ENCODE data around the gene DVL2.

DVL2 gene

DNA sequence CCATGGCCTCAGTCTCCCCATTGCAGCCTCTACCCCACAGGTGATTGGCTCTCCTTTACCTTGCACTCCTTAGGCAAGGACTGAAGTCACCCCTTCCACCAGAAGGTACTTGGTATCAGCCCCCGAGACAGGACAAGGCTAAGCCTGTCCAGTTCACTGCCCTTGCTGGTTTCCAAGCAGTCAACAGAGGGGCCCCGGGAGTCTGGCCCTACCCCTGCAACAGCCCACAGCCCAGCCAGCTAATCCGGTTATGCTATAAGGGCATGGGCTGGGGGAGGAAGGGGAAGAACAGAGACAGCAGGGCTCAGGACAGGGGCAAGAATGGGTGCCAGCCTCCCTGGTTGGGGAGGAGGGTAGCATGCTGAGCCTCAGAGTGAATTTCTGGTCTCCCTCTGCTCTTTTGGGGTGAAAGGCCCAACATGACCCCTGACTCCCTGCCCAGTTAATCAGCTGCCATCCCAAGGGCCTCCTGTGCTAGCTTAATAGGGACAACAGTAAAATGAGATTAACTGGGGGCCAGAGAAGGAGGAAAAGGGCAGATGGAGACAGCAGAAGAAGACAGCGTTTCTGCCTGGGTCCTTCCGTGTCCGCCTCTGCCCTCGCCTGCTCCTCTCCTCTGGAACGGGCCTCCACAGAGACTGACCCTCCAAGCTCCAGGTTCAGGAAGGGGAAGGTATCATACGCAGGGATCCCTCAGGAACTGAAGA, 25.4 kb downstream of the DVL2 start:
- H3K9me3 ChIP-seq (ENCODE audit: control insufficient read depth, insufficient read depth, low read length): no peaks in the 10 kb centered on the region
- no peaks in the 10 kb centered on the region; the same call in 1 of the 2 replicates for H4K20me1 ChIP-seq (ENCODE audit: control insufficient read depth, insufficient read depth, low read depth, low read length)
- H3K4me3 ChIP-seq (ENCODE audit: low read length): no peak overlapping the region
- no peaks in the 10 kb centered on the region for H3K27me3 ChIP-seq (ENCODE audit: control insufficient read depth, low read length)
- TF ChIP-seq, protein P1, sequence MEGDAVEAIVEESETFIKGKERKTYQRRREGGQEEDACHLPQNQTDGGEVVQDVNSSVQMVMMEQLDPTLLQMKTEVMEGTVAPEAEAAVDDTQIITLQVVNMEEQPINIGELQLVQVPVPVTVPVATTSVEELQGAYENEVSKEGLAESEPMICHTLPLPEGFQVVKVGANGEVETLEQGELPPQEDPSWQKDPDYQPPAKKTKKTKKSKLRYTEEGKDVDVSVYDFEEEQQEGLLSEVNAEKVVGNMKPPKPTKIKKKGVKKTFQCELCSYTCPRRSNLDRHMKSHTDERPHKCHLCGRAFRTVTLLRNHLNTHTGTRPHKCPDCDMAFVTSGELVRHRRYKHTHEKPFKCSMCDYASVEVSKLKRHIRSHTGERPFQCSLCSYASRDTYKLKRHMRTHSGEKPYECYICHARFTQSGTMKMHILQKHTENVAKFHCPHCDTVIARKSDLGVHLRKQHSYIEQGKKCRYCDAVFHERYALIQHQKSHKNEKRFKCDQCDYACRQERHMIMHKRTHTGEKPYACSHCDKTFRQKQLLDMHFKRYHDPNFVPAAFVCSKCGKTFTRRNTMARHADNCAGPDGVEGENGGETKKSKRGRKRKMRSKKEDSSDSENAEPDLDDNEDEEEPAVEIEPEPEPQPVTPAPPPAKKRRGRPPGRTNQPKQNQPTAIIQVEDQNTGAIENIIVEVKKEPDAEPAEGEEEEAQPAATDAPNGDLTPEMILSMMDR (IDR thresholded peaks at IDR 0.05; ENCODE audit: low read depth, low read length, poor library complexity, severe bottlenecking): no peak
- no peak for TF ChIP-seq EZH2phosphoT487 (IDR thresholded peaks at IDR 0.05; ENCODE audit: borderline replicate concordance, low read length)
- no peak overlapping the region for H3K4me2 ChIP-seq (ENCODE audit: low read length)
- H3F3A ChIP-seq (ENCODE audit: control insufficient read depth, insufficient read depth): 0 out of 2 replicates have a peak, but pooled peaks cover 4% of the 10 kb centered on the region
- H3K27ac ChIP-seq (ENCODE audit: low read depth, low read length): no peak overlapping the region
- no peaks in the 10 kb centered on the region for H3K9me2 ChIP-seq (replicated peaks; ENCODE audit: control insufficient read depth, low read length)
- H3K36me3 ChIP-seq (ENCODE audit: control insufficient read depth, low read length): peaks cover under 1% of the 10 kb centered on the region; the same call in 1 of the 2 replicates
- peaks cover 27% of the 10 kb centered on the region for H3K79me2 ChIP-seq (ENCODE audit: control insufficient read depth, low read length)
- H3K4me1 ChIP-seq (ENCODE audit: control insufficient read depth, low read length): peaks cover 28% of the 10 kb centered on the region

DNA sequence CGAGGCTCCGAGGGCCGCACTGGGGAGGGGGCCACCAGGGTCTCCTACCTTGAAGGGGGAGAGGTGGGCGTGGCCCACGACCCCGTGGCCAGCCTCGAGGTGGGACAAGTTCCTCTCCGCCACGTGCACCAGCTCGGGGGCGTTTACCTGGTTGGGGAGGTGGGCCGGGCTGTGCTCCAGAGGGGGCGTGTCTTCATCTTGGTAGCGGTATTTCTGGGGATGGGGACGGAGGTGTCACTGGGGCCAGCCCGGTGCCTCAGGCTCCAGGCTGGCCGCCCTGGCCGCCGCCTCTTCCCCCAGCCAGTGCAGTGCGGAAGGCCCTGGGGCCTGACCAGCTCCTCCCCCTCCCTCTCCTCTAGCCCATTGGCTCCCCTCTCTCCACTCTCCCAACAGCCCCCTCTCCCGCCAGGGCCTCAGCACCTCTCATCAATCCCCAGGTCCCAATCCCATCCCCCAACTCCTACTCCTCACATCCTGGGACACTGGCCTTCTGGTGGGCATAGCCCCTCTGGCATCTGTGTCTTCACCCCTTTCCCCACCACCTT, 26.2 kb downstream of the DVL2 start:
- Histone ChIP-seq H3K4me2 (ENCODE audit: low read length) (no peak overlapping the region), H3K4me1 (ENCODE audit: control insufficient read depth, low read length) (peaks cover 21% of the 10 kb centered on the region), H3K27me3 (ENCODE audit: control insufficient read depth, low read length) (no peaks in the 10 kb centered on the region), H3K4me3 (ENCODE audit: low read length) (no peak overlapping the region), H3K9me3 (ENCODE audit: control insufficient read depth, insufficient read depth, low read length) (no peaks in the 10 kb centered on the region), H4K20me1 (ENCODE audit: control insufficient read depth, insufficient read depth, low read depth, low read length) (no peaks in the 10 kb centered on the region; the same call in 1 of the 2 replicates), H3F3A (ENCODE audit: control insufficient read depth, insufficient read depth) (0 out of 2 replicates have a peak, but pooled peaks cover 2% of the 10 kb centered on the region), H3K9me2 (replicated peaks; ENCODE audit: control insufficient read depth, low read length) (no peaks in the 10 kb centered on the region), H3K27ac (ENCODE audit: low read depth, low read length) (no peak overlapping the region), H3K79me2 (ENCODE audit: control insufficient read depth, low read length) (peaks cover 20% of the 10 kb centered on the region), H3K36me3 (ENCODE audit: control insufficient read depth, low read length) (peaks cover 9% of the 10 kb centered on the region)
- no peak for TF ChIP-seq EZH2phosphoT487 (IDR thresholded peaks at IDR 0.05; ENCODE audit: borderline replicate concordance, low read length)
- TF ChIP-seq, protein P1 (IDR thresholded peaks at IDR 0.05; ENCODE audit: low read depth, low read length, poor library complexity, severe bottlenecking): no peak

DNA sequence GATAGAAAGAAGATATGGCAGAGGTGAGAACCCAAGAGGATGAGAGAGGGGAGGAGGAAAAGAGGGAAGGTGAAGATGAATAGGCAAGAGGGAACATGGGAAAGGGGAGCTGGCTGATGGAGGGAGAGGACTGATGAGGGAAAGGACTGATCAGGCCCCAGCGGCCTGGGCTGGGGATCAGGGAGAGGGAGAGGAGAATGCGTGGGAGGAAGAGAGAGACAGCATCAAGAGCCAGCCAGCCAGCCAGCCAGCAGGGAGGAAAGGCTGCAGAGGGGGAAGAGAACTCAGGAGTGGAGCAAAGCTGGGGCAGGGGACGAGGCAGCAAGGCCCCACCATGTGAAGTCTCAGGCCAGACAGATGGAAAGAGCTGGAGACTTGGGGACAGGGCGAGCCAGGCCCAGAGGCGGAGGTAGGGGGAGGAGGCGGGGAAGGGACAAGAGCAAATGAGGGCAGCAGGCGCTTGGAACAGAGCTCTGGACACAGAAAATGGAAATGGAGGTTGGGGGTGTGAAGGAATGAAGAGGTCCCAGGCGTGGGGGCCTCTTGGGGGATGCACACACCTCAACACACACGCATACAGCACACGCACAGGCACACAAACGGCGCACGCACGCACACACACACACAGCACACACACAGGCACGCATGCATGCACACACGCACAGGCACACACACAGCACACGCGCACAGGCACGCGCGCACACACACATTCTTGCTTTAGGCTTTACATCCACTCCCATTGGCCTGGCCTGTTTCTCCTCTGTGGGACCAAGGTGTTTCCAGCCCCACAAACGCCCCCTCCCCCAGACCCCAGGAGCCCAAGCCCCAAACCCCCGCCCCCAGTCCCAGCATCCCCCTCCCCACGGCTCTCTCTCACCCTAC, 27.0 kb downstream of the DVL2 start:
- H3K9me2 ChIP-seq (replicated peaks; ENCODE audit: control insufficient read depth, low read length): no peaks in the 10 kb centered on the region
- H3K27ac ChIP-seq (ENCODE audit: low read depth, low read length): no peak overlapping the region
- no peaks in the 10 kb centered on the region; the same call in 1 of the 2 replicates for H4K20me1 ChIP-seq (ENCODE audit: control insufficient read depth, insufficient read depth, low read depth, low read length)
- no peak overlapping the region for H3K4me2 ChIP-seq (ENCODE audit: low read length)
- TF ChIP-seq, protein P1 (IDR thresholded peaks at IDR 0.05; ENCODE audit: low read depth, low read length, poor library complexity, severe bottlenecking): no peak
- TF ChIP-seq EZH2phosphoT487 (IDR thresholded peaks at IDR 0.05; ENCODE audit: borderline replicate concordance, low read length): no peak
- H3K9me3 ChIP-seq (ENCODE audit: control insufficient read depth, insufficient read depth, low read length): no peaks in the 10 kb centered on the region
- peaks cover 21% of the 10 kb centered on the region for H3K4me1 ChIP-seq (ENCODE audit: control insufficient read depth, low read length)
- H3K79me2 ChIP-seq (ENCODE audit: control insufficient read depth, low read length): peaks cover 15% of the 10 kb centered on the region
- no peak overlapping the region for H3K4me3 ChIP-seq (ENCODE audit: low read length)
- H3K36me3 ChIP-seq (ENCODE audit: control insufficient read depth, low read length): peaks cover 16% of the 10 kb centered on the region
- H3F3A ChIP-seq (ENCODE audit: control insufficient read depth, insufficient read depth): 0 out of 2 replicates have a peak, but pooled peaks cover 2% of the 10 kb centered on the region
- no peaks in the 10 kb centered on the region for H3K27me3 ChIP-seq (ENCODE audit: control insufficient read depth, low read length)
